ENCODE data around the gene TIMM17A.
"Not testable (repeated sequence)": the region's sequence is repeated elsewhere in the genome, so short reads cannot be mapped to it uniquely, and the experiment has no call there.

Gene TIMM17A

DNA sequence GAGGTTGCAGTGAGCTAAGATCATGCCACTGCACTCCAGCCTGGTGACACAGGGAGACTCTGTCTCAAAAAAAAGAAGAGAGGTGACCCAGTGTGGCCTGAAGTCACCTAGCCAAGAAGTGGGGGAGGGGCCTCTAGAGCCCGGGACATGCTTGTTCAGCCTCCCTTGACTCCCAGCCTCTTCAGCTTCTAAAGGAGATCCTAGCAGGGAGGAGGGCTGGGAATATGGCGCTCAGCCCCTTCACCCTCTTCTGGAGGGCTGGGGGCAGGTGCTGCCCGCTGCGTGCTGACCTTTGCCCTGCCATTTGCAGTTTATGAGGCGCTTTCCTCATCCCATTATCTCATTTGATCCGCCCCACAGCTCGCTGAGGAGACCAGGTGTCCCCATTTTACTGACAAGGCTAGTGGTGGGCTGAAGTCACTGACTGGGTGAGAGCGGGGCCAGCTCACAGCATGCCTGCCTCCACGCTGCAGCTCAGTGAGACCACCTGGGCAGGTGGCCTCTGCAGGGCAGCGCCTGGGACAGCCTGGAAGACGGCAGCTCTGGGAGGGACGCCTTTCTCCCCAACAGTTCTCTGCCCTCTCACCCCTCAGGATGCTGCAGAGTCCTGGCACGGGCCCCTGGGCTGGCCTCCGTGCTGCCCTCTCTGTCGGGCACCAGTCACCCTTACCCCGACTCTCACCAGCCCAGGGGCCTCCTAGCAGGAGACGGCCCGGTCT lies 62.6 kb downstream of the TIMM17A start:
- H3K79me2 ChIP-seq (ENCODE audit: insufficient read depth, low read length) = no peaks in the 10 kb centered on the region
- H3K9me2 ChIP-seq (replicated peaks; ENCODE audit: low read depth, low read length) = no peaks in the 10 kb centered on the region
- no peaks in the 10 kb centered on the region for H3F3A ChIP-seq (ENCODE audit: low read depth)
- no peak overlapping the region for H3K4me3 ChIP-seq (ENCODE audit: low read length, poor library complexity, severe bottlenecking)
- no peaks in the 10 kb centered on the region for H3K4me1 ChIP-seq (ENCODE audit: insufficient read depth, low read length, poor library complexity, severe bottlenecking)
- no peaks in the 10 kb centered on the region for H4K20me1 ChIP-seq (ENCODE audit: insufficient read depth, low read length, poor library complexity, severe bottlenecking)
- no peak overlapping the region for H2AFZ ChIP-seq (ENCODE audit: low read length)
- no peaks in the 10 kb centered on the region for H3K36me3 ChIP-seq (ENCODE audit: insufficient read depth, low read length)
- no peak for TF ChIP-seq EZH2phosphoT487 (IDR thresholded peaks at IDR 0.05; ENCODE audit: borderline replicate concordance)
- TF ChIP-seq, protein P1, sequence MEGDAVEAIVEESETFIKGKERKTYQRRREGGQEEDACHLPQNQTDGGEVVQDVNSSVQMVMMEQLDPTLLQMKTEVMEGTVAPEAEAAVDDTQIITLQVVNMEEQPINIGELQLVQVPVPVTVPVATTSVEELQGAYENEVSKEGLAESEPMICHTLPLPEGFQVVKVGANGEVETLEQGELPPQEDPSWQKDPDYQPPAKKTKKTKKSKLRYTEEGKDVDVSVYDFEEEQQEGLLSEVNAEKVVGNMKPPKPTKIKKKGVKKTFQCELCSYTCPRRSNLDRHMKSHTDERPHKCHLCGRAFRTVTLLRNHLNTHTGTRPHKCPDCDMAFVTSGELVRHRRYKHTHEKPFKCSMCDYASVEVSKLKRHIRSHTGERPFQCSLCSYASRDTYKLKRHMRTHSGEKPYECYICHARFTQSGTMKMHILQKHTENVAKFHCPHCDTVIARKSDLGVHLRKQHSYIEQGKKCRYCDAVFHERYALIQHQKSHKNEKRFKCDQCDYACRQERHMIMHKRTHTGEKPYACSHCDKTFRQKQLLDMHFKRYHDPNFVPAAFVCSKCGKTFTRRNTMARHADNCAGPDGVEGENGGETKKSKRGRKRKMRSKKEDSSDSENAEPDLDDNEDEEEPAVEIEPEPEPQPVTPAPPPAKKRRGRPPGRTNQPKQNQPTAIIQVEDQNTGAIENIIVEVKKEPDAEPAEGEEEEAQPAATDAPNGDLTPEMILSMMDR (conservative IDR thresholded peaks at IDR 0.05; ENCODE audit: low read length) = no peak
- H3K9ac ChIP-seq (ENCODE audit: low read depth, low read length, poor library complexity, severe bottlenecking) = no peak overlapping the region
- no peak overlapping the region for H3K4me2 ChIP-seq (ENCODE audit: low read depth, low read length, poor library complexity, severe bottlenecking)
- no peaks in the 10 kb centered on the region for H3K9me3 ChIP-seq (ENCODE audit: insufficient read depth, low read depth, low read length)
- no peaks in the 10 kb centered on the region for H3K27me3 ChIP-seq (ENCODE audit: insufficient read depth, low read length, poor library complexity, severe bottlenecking)

DNA sequence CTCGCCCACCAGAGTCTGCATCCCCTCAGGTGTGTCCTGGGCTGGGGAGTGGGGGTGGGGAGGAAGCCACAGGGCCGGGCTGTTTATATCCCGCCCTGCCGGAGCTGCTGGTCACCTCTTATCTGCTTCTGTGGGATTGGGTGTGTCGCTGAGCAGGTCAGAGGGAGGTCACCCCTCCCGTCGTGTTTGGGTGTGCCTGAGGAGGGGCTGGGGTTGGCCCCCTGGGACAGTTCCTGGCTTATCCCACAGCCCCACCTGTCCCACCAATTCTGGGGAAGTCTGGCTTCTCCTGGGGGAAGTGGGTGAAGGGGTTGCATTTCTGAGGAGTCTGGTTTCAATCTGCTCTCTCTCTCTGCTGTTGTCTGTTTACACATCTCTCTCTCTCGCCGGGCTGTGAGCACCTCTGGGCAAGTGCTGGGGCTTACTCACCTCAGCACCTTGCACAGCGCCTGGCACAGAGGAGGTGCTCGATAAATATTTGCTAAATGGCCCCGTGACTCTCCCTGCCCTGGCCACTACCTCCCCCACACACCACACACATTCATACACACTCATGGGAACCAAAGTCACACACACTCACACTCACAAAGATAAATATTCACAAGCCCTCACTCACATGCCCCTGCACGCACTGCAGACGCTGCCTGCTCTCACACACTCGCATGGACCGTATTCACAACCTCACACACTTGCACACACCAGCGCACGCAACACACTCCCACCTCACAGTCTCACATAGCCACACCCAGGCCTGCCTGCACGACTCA lies 63.3 kb downstream of the TIMM17A start:
- no peaks in the 10 kb centered on the region for H3K79me2 ChIP-seq (ENCODE audit: insufficient read depth, low read length)
- no peak overlapping the region for H3K4me2 ChIP-seq (ENCODE audit: low read depth, low read length, poor library complexity, severe bottlenecking)

DNA sequence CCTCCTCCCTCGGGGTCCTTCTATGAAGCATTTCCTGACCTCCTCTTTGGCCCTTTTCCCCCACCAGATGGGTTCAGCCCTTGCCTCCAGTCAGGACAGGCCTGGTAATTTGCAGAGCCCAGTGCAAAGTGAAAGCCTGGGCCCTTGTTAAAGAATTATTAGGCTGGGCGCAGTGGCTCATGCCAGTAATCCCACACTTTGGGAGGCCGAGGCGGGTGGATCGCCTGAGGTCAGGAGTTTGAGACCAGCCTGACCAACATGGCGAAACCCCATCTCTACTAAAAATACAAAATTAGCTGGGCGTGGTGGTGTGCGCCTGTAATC lies 63.9 kb downstream of the TIMM17A start:
- not testable (repeated sequence) for H4K20me1 ChIP-seq (ENCODE audit: insufficient read depth, low read length, poor library complexity, severe bottlenecking); H3K9ac ChIP-seq (ENCODE audit: low read depth, low read length, poor library complexity, severe bottlenecking); H3K9me2 ChIP-seq (replicated peaks; ENCODE audit: low read depth, low read length); H2AFZ ChIP-seq (ENCODE audit: low read length); H3K4me1 ChIP-seq (ENCODE audit: insufficient read depth, low read length, poor library complexity, severe bottlenecking); H3K9me3 ChIP-seq (ENCODE audit: insufficient read depth, low read depth, low read length); H3K4me2 ChIP-seq (ENCODE audit: low read depth, low read length, poor library complexity, severe bottlenecking); H3K36me3 ChIP-seq (ENCODE audit: insufficient read depth, low read length); H3K79me2 ChIP-seq (ENCODE audit: insufficient read depth, low read length); H3K27me3 ChIP-seq (ENCODE audit: insufficient read depth, low read length, poor library complexity, severe bottlenecking); H3F3A ChIP-seq (ENCODE audit: low read depth); H3K4me3 ChIP-seq (ENCODE audit: low read length, poor library complexity, severe bottlenecking)

More for the DNA sequence above, 63.3 kb downstream of the TIMM17A start:
- no peaks in the 10 kb centered on the region for H3K9me3 ChIP-seq (ENCODE audit: insufficient read depth, low read depth, low read length)
- H2AFZ ChIP-seq (ENCODE audit: low read length) = no peak overlapping the region
- no peaks in the 10 kb centered on the region for H3K4me1 ChIP-seq (ENCODE audit: insufficient read depth, low read length, poor library complexity, severe bottlenecking)
- no peaks in the 10 kb centered on the region for H3K9me2 ChIP-seq (replicated peaks; ENCODE audit: low read depth, low read length)
- no peak overlapping the region for H3K4me3 ChIP-seq (ENCODE audit: low read length, poor library complexity, severe bottlenecking)
- H3F3A ChIP-seq (ENCODE audit: low read depth) = no peaks in the 10 kb centered on the region
- H3K36me3 ChIP-seq (ENCODE audit: insufficient read depth, low read length) = no peaks in the 10 kb centered on the region
- no peaks in the 10 kb centered on the region for H4K20me1 ChIP-seq (ENCODE audit: insufficient read depth, low read length, poor library complexity, severe bottlenecking)
- no peak overlapping the region for H3K9ac ChIP-seq (ENCODE audit: low read depth, low read length, poor library complexity, severe bottlenecking)
- no peak for TF ChIP-seq EZH2phosphoT487 (IDR thresholded peaks at IDR 0.05; ENCODE audit: borderline replicate concordance)
- TF ChIP-seq, protein P1 (conservative IDR thresholded peaks at IDR 0.05; ENCODE audit: low read length) = no peak
- H3K27me3 ChIP-seq (ENCODE audit: insufficient read depth, low read length, poor library complexity, severe bottlenecking) = no peaks in the 10 kb centered on the region

All from Loucy (cell line).